IPS-20b (cell line): Measurements from ENCODE around the gene RASSF3.
"Not testable (repeated sequence)": the region's sequence is repeated elsewhere in the genome, so short reads cannot be mapped to it uniquely, and the experiment has no call there.

Source experiments
- H3K27ac ChIP-seq: one replicate; pipeline ENCODE4 v1.5.1; 2013; ENCODE audit warnings: low read length
- H3K27me3 ChIP-seq: 2 replicates; pipeline ENCODE4 v1.6.1; 2013; ENCODE audit warnings: mild to moderate bottlenecking, low read length, inconsistent platforms; ENCODE audit not compliant: insufficient read depth
- H3K36me3 ChIP-seq: 2 replicates; pipeline ENCODE4 v1.6.1; 2013; ENCODE audit warnings: low read depth, mild to moderate bottlenecking, inconsistent platforms, low read length, moderate library complexity; ENCODE audit not compliant: insufficient read depth
- H3K4me1 ChIP-seq: 2 replicates; pipeline ENCODE4 v1.6.1; 2013; ENCODE audit warnings: mild to moderate bottlenecking, control low read depth, inconsistent platforms, low read length, moderate library complexity; ENCODE audit not compliant: insufficient read depth
- H3K4me3 ChIP-seq: 2 replicates; pipeline ENCODE4 v1.5.1; 2013; ENCODE audit warnings: mild to moderate bottlenecking, low read length, inconsistent platforms
- H3K9ac ChIP-seq: 2 replicates; pipeline ENCODE4 v1.6.1; 2013; ENCODE audit warnings: low read depth, mild to moderate bottlenecking, inconsistent platforms, low read length, moderate library complexity
- H3K9me3 ChIP-seq: 2 replicates; pipeline ENCODE4 v1.6.1; 2013; ENCODE audit warnings: mild to moderate bottlenecking, low read depth, low read length, inconsistent platforms; ENCODE audit not compliant: insufficient read depth

The RASSF3 gene

GRCh38 chr12:64690236-64690635 lies 79.9 kb downstream of the RASSF3 start:
- not testable (repeated sequence) for H3K9me3 ChIP-seq, H3K27ac ChIP-seq

GRCh38 chr12:64691227-64691794 lies 81.0 kb downstream of the RASSF3 start:
- peaks cover 27% of the 10 kb centered on the region for H3K36me3 ChIP-seq
- peak overlapping the region; percentile 43; the same call in 1 of the 2 replicates for H3K9ac ChIP-seq
- H3K27me3 ChIP-seq, result no peaks in the 10 kb centered on the region
- H3K9me3 ChIP-seq, result no peaks in the 10 kb centered on the region
- peaks cover 31% of the 10 kb centered on the region for H3K4me1 ChIP-seq
- peak overlapping the region; percentile 55; the same call in 1 of the 2 replicates for H3K4me3 ChIP-seq
- peak overlapping the region; percentile 73 for H3K27ac ChIP-seq

More at GRCh38 chr12:64690236-64690635, 79.9 kb downstream of the RASSF3 start:
- H3K4me3 ChIP-seq, H3K27me3 ChIP-seq, H3K9ac ChIP-seq: not testable (repeated sequence)
- Histone ChIP-seq H3K4me1 (peaks cover 24% of the 10 kb centered on the region), H3K36me3 (peaks cover 34% of the 10 kb centered on the region)

- H3K4me3 ChIP-seq, result peak overlapping the region; percentile 55; the same call in 1 of the 2 replicates
- peak overlapping the region; percentile 43; the same call in 1 of the 2 replicates for H3K9ac ChIP-seq
- peak overlapping the region; percentile 72 for H3K27ac ChIP-seq
- H3K27me3 ChIP-seq, result no peaks in the 10 kb centered on the region
- H3K36me3 ChIP-seq, result peaks cover 27% of the 10 kb centered on the region
- H3K4me1 ChIP-seq, result peaks cover 31% of the 10 kb centered on the region
- H3K9me3 ChIP-seq, result no peaks in the 10 kb centered on the region
Observed at GRCh38 chr12:64691795-64692583, 81.7 kb downstream of the RASSF3 start.

GRCh38 chr12:64694130-64695040 lies 84.1 kb downstream of the RASSF3 start:
- Histone ChIP-seq H3K9ac (0 out of 2 replicates have a peak overlapping the region, but pooled peaks have one; percentile 18), H3K4me3 (no peak overlapping the region), H3K9me3 (no peaks in the 10 kb centered on the region), H3K36me3 (peaks cover 15% of the 10 kb centered on the region), H3K27me3 (no peaks in the 10 kb centered on the region), H3K27ac (no peak overlapping the region), H3K4me1 (peaks cover 31% of the 10 kb centered on the region)

- no peak overlapping the region for H3K9ac ChIP-seq
- peaks cover 13% of the 10 kb centered on the region for H3K36me3 ChIP-seq
- no peak overlapping the region for H3K4me3 ChIP-seq
- peaks cover 31% of the 10 kb centered on the region for H3K4me1 ChIP-seq
- H3K27ac ChIP-seq, result no peak overlapping the region
- H3K27me3 ChIP-seq, result no peaks in the 10 kb centered on the region
- no peaks in the 10 kb centered on the region for H3K9me3 ChIP-seq
Observed at GRCh38 chr12:64695550-64695949, 85.3 kb downstream of the RASSF3 start.

GRCh38 chr12:64696080-64696741 lies 85.9 kb downstream of the RASSF3 start:
- Histone ChIP-seq H3K4me1 (peaks cover 29% of the 10 kb centered on the region), H3K27ac (no peak overlapping the region), H3K4me3 (no peak overlapping the region), H3K9ac (no peak overlapping the region), H3K9me3 (no peaks in the 10 kb centered on the region), H3K36me3 (peaks cover 13% of the 10 kb centered on the region), H3K27me3 (no peaks in the 10 kb centered on the region)

- H3K36me3 ChIP-seq, result peaks cover 8% of the 10 kb centered on the region
- H3K27me3 ChIP-seq, result no peaks in the 10 kb centered on the region
- H3K4me1 ChIP-seq, result peaks cover 11% of the 10 kb centered on the region
- H3K27ac ChIP-seq, result no peak overlapping the region
- H3K4me3 ChIP-seq, result no peak overlapping the region
- H3K9ac ChIP-seq, result no peak overlapping the region
- no peaks in the 10 kb centered on the region for H3K9me3 ChIP-seq
Observed at GRCh38 chr12:64699504-64700115, 89.3 kb downstream of the RASSF3 start.

GRCh38 chr12:64700532-64700931 lies 90.2 kb downstream of the RASSF3 start:
- no peaks in the 10 kb centered on the region for H3K9me3 ChIP-seq
- H3K27ac ChIP-seq, result no peak overlapping the region
- H3K27me3 ChIP-seq, result no peaks in the 10 kb centered on the region
- H3K4me3 ChIP-seq, result no peak overlapping the region
- H3K36me3 ChIP-seq, result no peaks in the 10 kb centered on the region
- H3K9ac ChIP-seq, result no peak overlapping the region
- H3K4me1 ChIP-seq, result 0 out of 2 replicates have a peak, but pooled peaks cover 4% of the 10 kb centered on the region

GRCh38 chr12:64701283-64701682 lies 91.0 kb downstream of the RASSF3 start:
- no peaks in the 10 kb centered on the region for H3K9me3 ChIP-seq
- H3K27ac ChIP-seq, result no peak overlapping the region
- H3K4me3 ChIP-seq, result no peak overlapping the region
- H3K27me3 ChIP-seq, result no peaks in the 10 kb centered on the region
- H3K9ac ChIP-seq, result no peak overlapping the region; the same call in 1 of the 2 replicates
- no peaks in the 10 kb centered on the region for H3K4me1 ChIP-seq
- no peaks in the 10 kb centered on the region for H3K36me3 ChIP-seq

- Histone ChIP-seq H3K36me3 (no peaks in the 10 kb centered on the region), H3K27ac (no peak overlapping the region), H3K4me1 (no peaks in the 10 kb centered on the region), H3K4me3 (no peak overlapping the region), H3K9ac (no peak overlapping the region), H3K27me3 (no peaks in the 10 kb centered on the region), H3K9me3 (no peaks in the 10 kb centered on the region)
Observed at GRCh38 chr12:64706306-64706705, 96.0 kb downstream of the RASSF3 start.

GRCh38 chr12:64706857-64707256 lies 96.6 kb downstream of the RASSF3 start:
- H3K27me3 ChIP-seq, result no peaks in the 10 kb centered on the region
- no peak overlapping the region for H3K27ac ChIP-seq
- H3K9me3 ChIP-seq, result no peaks in the 10 kb centered on the region
- H3K9ac ChIP-seq, result no peak overlapping the region
- no peaks in the 10 kb centered on the region for H3K36me3 ChIP-seq
- no peak overlapping the region for H3K4me3 ChIP-seq
- H3K4me1 ChIP-seq, result no peaks in the 10 kb centered on the region
